ENCODE results near the gene ZFAND3.

ZFAND3 gene

DNA sequence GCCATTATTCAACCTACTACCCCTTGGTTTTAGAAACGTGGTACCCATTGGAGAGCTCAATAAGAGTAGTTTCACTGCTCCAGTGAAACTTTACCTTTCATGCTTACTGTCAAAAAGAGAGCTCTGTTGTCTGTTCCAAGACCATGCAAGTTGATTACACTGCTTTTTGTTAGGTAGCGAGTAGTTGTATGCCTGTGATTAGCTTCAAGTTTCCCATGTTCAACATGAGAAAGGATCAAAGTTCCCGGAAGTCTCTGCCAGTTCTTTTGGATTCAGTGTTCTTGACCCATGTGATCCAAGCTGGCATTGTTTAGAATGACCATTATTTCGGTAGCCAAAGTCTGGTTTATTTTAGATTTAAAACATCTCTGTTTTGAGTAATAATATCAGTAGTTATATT is 107.1 kb downstream of the ZFAND3 start:
- H3K27ac ChIP-seq (ENCODE audit: low read length, poor library complexity, severe bottlenecking): no peak overlapping the region
- no peak overlapping the region for H2BK15ac ChIP-seq (ENCODE audit: low read depth, poor library complexity, severe bottlenecking)
- no peak overlapping the region for H3K4me2 ChIP-seq (ENCODE audit: low read length, poor library complexity, severe bottlenecking)
- H2BK12ac ChIP-seq (ENCODE audit: low read length in 2 of 2): no peak overlapping the region
- peaks cover 27% of the 10 kb centered on the region for H3K79me1 ChIP-seq (replicated peaks; ENCODE audit: low read length, poor library complexity, severe bottlenecking)
- DNase-seq: no peak
- no peaks in the 10 kb centered on the region for H3K4me1 ChIP-seq (ENCODE audit: control insufficient read depth, insufficient read depth, low read depth, low read length)
- H3K4ac ChIP-seq (ENCODE audit: low read depth in 1 of 2, low read length in 2 of 2): no peak overlapping the region
- no peak overlapping the region for H3K9ac ChIP-seq (ENCODE audit: low read length)
- no peak overlapping the region for H3K18ac ChIP-seq (ENCODE audit: low read depth in 1 of 2, low read length in 2 of 2)
- H3K23ac ChIP-seq (ENCODE audit: low read length in 2 of 2): no peak overlapping the region
- no peak overlapping the region for H4K8ac ChIP-seq (ENCODE audit: low read length)
- H3K27me3 ChIP-seq (ENCODE audit: control insufficient read depth in 1 of 2, insufficient read depth in 1 of 2, low read length in 2 of 2): no peaks in the 10 kb centered on the region
- no peaks in the 10 kb centered on the region for H3K9me3 ChIP-seq (ENCODE audit: control insufficient read depth, low read length)
- no peak overlapping the region for H2AFZ ChIP-seq (ENCODE audit: low read depth, low read length)
- peaks cover 0 to 12% of the 10 kb centered on the region in 2 experiments for H3K36me3 ChIP-seq (ENCODE audit: control insufficient read depth in 1 of 2, insufficient read depth in 2 of 2, low read depth in 1 of 2, low read length in 2 of 2)
- no peak overlapping the region for H4K91ac ChIP-seq (ENCODE audit: low read length)
- no peak overlapping the region for H3K4me3 ChIP-seq (ENCODE audit: insufficient read depth in 1 of 2, low read depth in 1 of 2, low read length in 2 of 2)
- H2BK120ac ChIP-seq (ENCODE audit: low read depth, low read length): no peak overlapping the region
- H2AK5ac ChIP-seq (ENCODE audit: low read length, severe bottlenecking): no peak overlapping the region
- WGBS: 77% methylated on average over 3 of the region's 4 CpGs
- H2BK5ac ChIP-seq (ENCODE audit: low read depth, low read length, poor library complexity, severe bottlenecking): no peak overlapping the region
- no peak overlapping the region for H3K14ac ChIP-seq (ENCODE audit: low read length in 2 of 2)

DNA sequence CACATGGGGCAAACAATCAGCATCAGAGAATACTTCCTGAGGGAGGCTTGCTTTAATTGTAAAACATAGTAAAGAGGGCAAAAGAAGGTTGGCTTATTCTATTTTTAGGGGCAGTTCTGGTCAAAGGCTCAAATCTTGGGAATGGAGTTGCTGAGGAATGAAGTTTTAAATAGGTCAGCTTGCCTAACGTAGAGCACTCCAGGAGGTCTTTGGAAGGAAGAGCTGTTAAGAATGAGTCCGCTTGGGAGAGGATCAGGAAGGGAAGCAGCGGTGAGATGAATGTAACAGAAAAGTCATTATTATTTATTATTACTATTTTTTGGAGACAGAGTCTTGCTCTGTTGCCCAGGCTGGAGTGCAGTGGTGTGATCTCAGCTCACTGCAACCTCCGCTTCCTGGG is 108.7 kb downstream of the ZFAND3 start:
- Histone ChIP-seq H3K23ac (ENCODE audit: low read length in 2 of 2) (no peak overlapping the region), H2BK12ac (ENCODE audit: low read length in 2 of 2) (no peak overlapping the region), H2BK15ac (ENCODE audit: low read depth, poor library complexity, severe bottlenecking) (no peak overlapping the region), H3K27ac (ENCODE audit: low read length, poor library complexity, severe bottlenecking) (no peak overlapping the region), H3K14ac (ENCODE audit: low read length in 2 of 2) (no peak overlapping the region), H3K9ac (ENCODE audit: low read length) (no peak overlapping the region), H2AFZ (ENCODE audit: low read depth, low read length) (no peak overlapping the region), H2BK5ac (ENCODE audit: low read depth, low read length, poor library complexity, severe bottlenecking) (no peak overlapping the region), H3K79me1 (replicated peaks; ENCODE audit: low read length, poor library complexity, severe bottlenecking) (peaks cover 25% of the 10 kb centered on the region), H3K4ac (ENCODE audit: low read depth in 1 of 2, low read length in 2 of 2) (no peak overlapping the region), H2AK5ac (ENCODE audit: low read length, severe bottlenecking) (no peak overlapping the region), H3K18ac (ENCODE audit: low read depth in 1 of 2, low read length in 2 of 2) (no peak overlapping the region), H3K4me2 (ENCODE audit: low read length, poor library complexity, severe bottlenecking) (no peak overlapping the region), H4K91ac (ENCODE audit: low read length) (no peak overlapping the region), H3K4me3 (ENCODE audit: insufficient read depth in 1 of 2, low read depth in 1 of 2, low read length in 2 of 2) (no peak overlapping the region), H3K9me3 (ENCODE audit: control insufficient read depth, low read length) (no peaks in the 10 kb centered on the region), H2BK120ac (ENCODE audit: low read depth, low read length) (no peak overlapping the region), H3K4me1 (ENCODE audit: control insufficient read depth, insufficient read depth, low read depth, low read length) (no peaks in the 10 kb centered on the region), H3K36me3 (ENCODE audit: control insufficient read depth in 1 of 2, insufficient read depth in 2 of 2, low read depth in 1 of 2, low read length in 2 of 2) (peaks cover 0 to 12% of the 10 kb centered on the region in 2 experiments), H3K27me3 (ENCODE audit: control insufficient read depth in 1 of 2, insufficient read depth in 1 of 2, low read length in 2 of 2) (no peaks in the 10 kb centered on the region), H4K8ac (ENCODE audit: low read length) (no peak overlapping the region)
- WGBS: 95% methylated on average over 2 of the region's 4 CpGs
- no peak for DNase-seq

DNA sequence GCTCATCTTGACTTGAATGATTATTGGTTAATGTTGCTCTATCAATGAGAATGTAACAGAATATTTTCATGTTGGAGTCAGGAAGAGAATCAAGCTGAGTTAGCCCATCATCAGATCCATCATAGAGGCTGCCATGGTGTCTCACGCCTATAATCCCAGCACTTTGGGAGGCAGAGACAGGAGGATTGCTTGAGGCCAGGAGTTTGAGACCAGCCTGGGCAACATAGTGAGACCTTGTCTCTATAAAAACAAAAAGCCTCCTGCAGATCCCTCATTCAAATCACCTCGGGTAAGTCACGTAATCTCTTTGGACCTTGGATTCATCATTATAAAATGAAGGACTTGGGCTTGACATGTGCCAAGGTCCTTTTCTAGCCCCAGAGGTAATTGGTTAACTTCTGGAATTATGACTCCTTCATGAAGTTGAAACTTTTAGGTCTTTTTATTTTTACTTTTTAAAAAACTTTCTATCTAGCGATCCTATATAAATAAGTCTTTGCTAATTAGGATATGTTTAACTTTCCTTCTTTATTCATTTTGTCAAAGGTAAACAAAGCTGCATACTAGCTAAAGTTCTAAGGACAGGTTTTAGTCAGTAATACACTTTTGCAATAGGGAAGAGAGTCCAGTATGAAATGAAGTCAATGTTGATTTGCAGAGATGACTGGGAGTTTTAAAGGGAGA is 110.9 kb downstream of the ZFAND3 start:
- H2AFZ ChIP-seq (ENCODE audit: low read depth, low read length): no peak overlapping the region
- WGBS: 100% methylated on average over 1 of the region's 4 CpGs

DNA sequence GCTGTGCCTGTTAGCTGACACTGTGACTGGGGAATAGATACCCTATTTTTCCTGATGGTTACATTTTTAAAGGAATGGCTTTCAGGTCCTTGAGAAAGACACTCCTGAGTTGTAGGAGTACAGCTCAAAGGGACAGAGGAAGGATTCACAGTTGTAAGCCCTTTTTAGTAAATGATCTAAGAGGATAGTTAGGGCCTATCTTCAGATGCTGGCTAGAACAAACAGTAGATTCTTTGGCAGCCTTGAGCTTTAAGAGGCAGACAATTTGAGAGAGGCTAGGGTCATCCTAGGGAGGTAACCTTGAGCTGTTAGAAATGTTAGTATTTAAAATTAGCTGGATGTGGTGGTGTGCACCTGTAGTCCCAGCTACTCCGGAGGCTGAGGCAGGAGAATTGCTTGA is 111.5 kb downstream of the ZFAND3 start:
- Histone ChIP-seq H3K18ac (ENCODE audit: low read depth in 1 of 2, low read length in 2 of 2) (no peak overlapping the region), H3K9me3 (ENCODE audit: control insufficient read depth, low read length) (no peaks in the 10 kb centered on the region), H2BK120ac (ENCODE audit: low read depth, low read length) (no peak overlapping the region), H2BK12ac (ENCODE audit: low read length in 2 of 2) (no peak overlapping the region), H2BK15ac (ENCODE audit: low read depth, poor library complexity, severe bottlenecking) (no peak overlapping the region), H3K4me3 (ENCODE audit: insufficient read depth in 1 of 2, low read depth in 1 of 2, low read length in 2 of 2) (no peak overlapping the region), H3K4me1 (ENCODE audit: control insufficient read depth, insufficient read depth, low read depth, low read length) (no peaks in the 10 kb centered on the region), H2AFZ (ENCODE audit: low read depth, low read length) (no peak overlapping the region), H3K9ac (ENCODE audit: low read length) (no peak overlapping the region), H4K91ac (ENCODE audit: low read length) (no peak overlapping the region), H3K4me2 (ENCODE audit: low read length, poor library complexity, severe bottlenecking) (no peak overlapping the region), H4K8ac (ENCODE audit: low read length) (no peak overlapping the region), H3K79me1 (replicated peaks; ENCODE audit: low read length, poor library complexity, severe bottlenecking) (peaks cover 23% of the 10 kb centered on the region), H3K36me3 (ENCODE audit: control insufficient read depth in 1 of 2, insufficient read depth in 2 of 2, low read depth in 1 of 2, low read length in 2 of 2) (peaks cover 0 to 12% of the 10 kb centered on the region in 2 experiments), H2AK5ac (ENCODE audit: low read length, severe bottlenecking) (no peak overlapping the region), H3K14ac (ENCODE audit: low read length in 2 of 2) (no peak overlapping the region), H2BK5ac (ENCODE audit: low read depth, low read length, poor library complexity, severe bottlenecking) (no peak overlapping the region), H3K4ac (ENCODE audit: low read depth in 1 of 2, low read length in 2 of 2) (no peak overlapping the region), H3K27me3 (ENCODE audit: control insufficient read depth in 1 of 2, insufficient read depth in 1 of 2, low read length in 2 of 2) (no peaks in the 10 kb centered on the region), H3K27ac (ENCODE audit: low read length, poor library complexity, severe bottlenecking) (no peak overlapping the region), H3K23ac (ENCODE audit: low read length in 2 of 2) (no peak overlapping the region)
- no CpG with 5 or more reads among the region's 1 CpG for WGBS
- DNase-seq: no peak

More for the DNA sequence above, 110.9 kb downstream of the ZFAND3 start:
- Histone ChIP-seq H3K27ac (ENCODE audit: low read length, poor library complexity, severe bottlenecking) (no peak overlapping the region), H3K79me1 (replicated peaks; ENCODE audit: low read length, poor library complexity, severe bottlenecking) (peaks cover 25% of the 10 kb centered on the region), H3K18ac (ENCODE audit: low read depth in 1 of 2, low read length in 2 of 2) (no peak overlapping the region), H3K23ac (ENCODE audit: low read length in 2 of 2) (no peak overlapping the region), H3K9me3 (ENCODE audit: control insufficient read depth, low read length) (no peaks in the 10 kb centered on the region), H4K8ac (ENCODE audit: low read length) (no peak overlapping the region), H2BK12ac (ENCODE audit: low read length in 2 of 2) (no peak overlapping the region), H3K4ac (ENCODE audit: low read depth in 1 of 2, low read length in 2 of 2) (no peak overlapping the region), H2AK5ac (ENCODE audit: low read length, severe bottlenecking) (no peak overlapping the region), H3K4me2 (ENCODE audit: low read length, poor library complexity, severe bottlenecking) (no peak overlapping the region), H3K36me3 (ENCODE audit: control insufficient read depth in 1 of 2, insufficient read depth in 2 of 2, low read depth in 1 of 2, low read length in 2 of 2) (peaks cover 0 to 12% of the 10 kb centered on the region in 2 experiments), H2BK120ac (ENCODE audit: low read depth, low read length) (no peak overlapping the region), H3K27me3 (ENCODE audit: control insufficient read depth in 1 of 2, insufficient read depth in 1 of 2, low read length in 2 of 2) (no peaks in the 10 kb centered on the region), H3K14ac (ENCODE audit: low read length in 2 of 2) (no peak overlapping the region), H4K91ac (ENCODE audit: low read length) (no peak overlapping the region), H3K4me1 (ENCODE audit: control insufficient read depth, insufficient read depth, low read depth, low read length) (no peaks in the 10 kb centered on the region), H2BK15ac (ENCODE audit: low read depth, poor library complexity, severe bottlenecking) (no peak overlapping the region), H2BK5ac (ENCODE audit: low read depth, low read length, poor library complexity, severe bottlenecking) (no peak overlapping the region), H3K9ac (ENCODE audit: low read length) (no peak overlapping the region), H3K4me3 (ENCODE audit: insufficient read depth in 1 of 2, low read depth in 1 of 2, low read length in 2 of 2) (no peak overlapping the region)
- no peak for DNase-seq
